ENCODE results near the gene RETREG2.

Gene RETREG2

GRCh38 chr2:219228041-219228910 is 50.2 kb downstream of the RETREG2 start:
- peak overlapping the region; percentile 90 for H3K4me3 ChIP-seq (ENCODE audit: low read length)
- H3K27ac ChIP-seq (ENCODE audit: low read depth, low read length) = peak overlapping the region; percentile 94
- peak overlapping the region; percentile 98 for H3K9ac ChIP-seq (ENCODE audit: low read length)
- H3K36me3 ChIP-seq (ENCODE audit: control insufficient read depth, insufficient read depth, low read length) = peaks cover 37% of the 10 kb centered on the region
- no peaks in the 10 kb centered on the region for H3K27me3 ChIP-seq (ENCODE audit: control insufficient read depth, insufficient read depth, low read length)
- peaks cover 16% of the 10 kb centered on the region for H3K4me1 ChIP-seq (ENCODE audit: control insufficient read depth, insufficient read depth, low read length)

GRCh38 chr2:219228911-219229304 is 50.8 kb downstream of the RETREG2 start:
- Histone ChIP-seq H3K4me3 (ENCODE audit: low read length) (peak overlapping the region; percentile 90), H3K27ac (ENCODE audit: low read depth, low read length) (peak overlapping the region; percentile 94), H3K36me3 (ENCODE audit: control insufficient read depth, insufficient read depth, low read length) (peaks cover 36% of the 10 kb centered on the region), H3K9ac (ENCODE audit: low read length) (peak overlapping the region; percentile 98), H3K4me1 (ENCODE audit: control insufficient read depth, insufficient read depth, low read length) (peaks cover 16% of the 10 kb centered on the region), H3K27me3 (ENCODE audit: control insufficient read depth, insufficient read depth, low read length) (no peaks in the 10 kb centered on the region)

- peaks cover 35% of the 10 kb centered on the region for H3K36me3 ChIP-seq (ENCODE audit: control insufficient read depth, insufficient read depth, low read length)
- H3K27ac ChIP-seq (ENCODE audit: low read depth, low read length) = peak within 1 kb of the TSS; percentile 94
- H3K27me3 ChIP-seq (ENCODE audit: control insufficient read depth, insufficient read depth, low read length) = no peaks in the 10 kb centered on the region
- peak within 1 kb of the TSS; percentile 98 for H3K9ac ChIP-seq (ENCODE audit: low read length)
- H3K4me1 ChIP-seq (ENCODE audit: control insufficient read depth, insufficient read depth, low read length) = peaks cover 16% of the 10 kb centered on the region
- H3K4me3 ChIP-seq (ENCODE audit: low read length) = peak within 1 kb of the TSS; percentile 96
Measured at GRCh38 chr2:219229305-219230058, 51.4 kb downstream of the RETREG2 start, which contains the start of the genes ANKZF1 and ATG9A. ANKZF1 (plus strand) TSS chr2:219229806; CDS start chr2:219230258, 452 bp downstream. ATG9A (minus strand) TSS chr2:219229636; CDS start chr2:219228024, 1,612 bp downstream.

GRCh38 chr2:219230059-219230540 is 52.0 kb downstream of the RETREG2 start:
- H3K36me3 ChIP-seq (ENCODE audit: control insufficient read depth, insufficient read depth, low read length) = peaks cover 33% of the 10 kb centered on the region
- peak overlapping the region; percentile 91 for H3K9ac ChIP-seq (ENCODE audit: low read length)
- peak overlapping the region; percentile 96 for H3K4me3 ChIP-seq (ENCODE audit: low read length)
- H3K27me3 ChIP-seq (ENCODE audit: control insufficient read depth, insufficient read depth, low read length) = no peaks in the 10 kb centered on the region
- H3K4me1 ChIP-seq (ENCODE audit: control insufficient read depth, insufficient read depth, low read length) = peaks cover 16% of the 10 kb centered on the region
- H3K27ac ChIP-seq (ENCODE audit: low read depth, low read length) = peak overlapping the region; percentile 94

GRCh38 chr2:219234331-219234730 is 56.3 kb downstream of the RETREG2 start:
- peaks cover 52% of the 10 kb centered on the region for H3K36me3 ChIP-seq (ENCODE audit: control insufficient read depth, insufficient read depth, low read length)
- no peak overlapping the region for H3K9ac ChIP-seq (ENCODE audit: low read length)
- H3K4me1 ChIP-seq (ENCODE audit: control insufficient read depth, insufficient read depth, low read length) = peaks cover 6% of the 10 kb centered on the region
- no peak overlapping the region for H3K4me3 ChIP-seq (ENCODE audit: low read length)
- no peaks in the 10 kb centered on the region for H3K27me3 ChIP-seq (ENCODE audit: control insufficient read depth, insufficient read depth, low read length)
- no peak overlapping the region for H3K27ac ChIP-seq (ENCODE audit: low read depth, low read length)
